ENCODE results near the gene PITHD1. TPM values are rescaled to one million over a fixed set of nuclear protein-coding genes. Genes with fewer than 3 reads are reported as not detected.
"Not testable (repeated sequence)": the region's sequence is repeated elsewhere in the genome, so short reads cannot be mapped to it uniquely, and the experiment has no call there.

PITHD1 gene
- total and polyA plus RNA-seq, 9 donors = 39.9 to 55.0 (median 43.0) TPM

GRCh38 chr1:23792151-23792945 is 14.1 kb downstream of the PITHD1 start:
- WGBS, 3 donors = 61 to 71% (median 62%) methylated on average over 17 to 19 of the region's 19 CpGs
- Histone ChIP-seq H3K4me3 (peak overlapping the region; percentile 84), H3K36me3 (no peaks in the 10 kb centered on the region), H3K27me3 (no peaks in the 10 kb centered on the region), H3K9me3 (no peaks in the 10 kb centered on the region), H3K27ac (peak overlapping the region; percentile 17 to 40), H3K4me1 (ENCODE audit: insufficient read depth) (peaks cover 27% of the 10 kb centered on the region)
- DNase-seq = peak in 1 of 5 donors; percentile 38
- intact Hi-C loops (cut with DNase I) = no loop called here
- no peak for TF ChIP-seq EP300 (IDR thresholded peaks at IDR 0.05)
- TF ChIP-seq POLR2A (IDR thresholded peaks at IDR 0.05) = no peak
- TF ChIP-seq, protein P1, sequence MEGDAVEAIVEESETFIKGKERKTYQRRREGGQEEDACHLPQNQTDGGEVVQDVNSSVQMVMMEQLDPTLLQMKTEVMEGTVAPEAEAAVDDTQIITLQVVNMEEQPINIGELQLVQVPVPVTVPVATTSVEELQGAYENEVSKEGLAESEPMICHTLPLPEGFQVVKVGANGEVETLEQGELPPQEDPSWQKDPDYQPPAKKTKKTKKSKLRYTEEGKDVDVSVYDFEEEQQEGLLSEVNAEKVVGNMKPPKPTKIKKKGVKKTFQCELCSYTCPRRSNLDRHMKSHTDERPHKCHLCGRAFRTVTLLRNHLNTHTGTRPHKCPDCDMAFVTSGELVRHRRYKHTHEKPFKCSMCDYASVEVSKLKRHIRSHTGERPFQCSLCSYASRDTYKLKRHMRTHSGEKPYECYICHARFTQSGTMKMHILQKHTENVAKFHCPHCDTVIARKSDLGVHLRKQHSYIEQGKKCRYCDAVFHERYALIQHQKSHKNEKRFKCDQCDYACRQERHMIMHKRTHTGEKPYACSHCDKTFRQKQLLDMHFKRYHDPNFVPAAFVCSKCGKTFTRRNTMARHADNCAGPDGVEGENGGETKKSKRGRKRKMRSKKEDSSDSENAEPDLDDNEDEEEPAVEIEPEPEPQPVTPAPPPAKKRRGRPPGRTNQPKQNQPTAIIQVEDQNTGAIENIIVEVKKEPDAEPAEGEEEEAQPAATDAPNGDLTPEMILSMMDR (IDR thresholded peaks at IDR 0.05) = no peak

DNA sequence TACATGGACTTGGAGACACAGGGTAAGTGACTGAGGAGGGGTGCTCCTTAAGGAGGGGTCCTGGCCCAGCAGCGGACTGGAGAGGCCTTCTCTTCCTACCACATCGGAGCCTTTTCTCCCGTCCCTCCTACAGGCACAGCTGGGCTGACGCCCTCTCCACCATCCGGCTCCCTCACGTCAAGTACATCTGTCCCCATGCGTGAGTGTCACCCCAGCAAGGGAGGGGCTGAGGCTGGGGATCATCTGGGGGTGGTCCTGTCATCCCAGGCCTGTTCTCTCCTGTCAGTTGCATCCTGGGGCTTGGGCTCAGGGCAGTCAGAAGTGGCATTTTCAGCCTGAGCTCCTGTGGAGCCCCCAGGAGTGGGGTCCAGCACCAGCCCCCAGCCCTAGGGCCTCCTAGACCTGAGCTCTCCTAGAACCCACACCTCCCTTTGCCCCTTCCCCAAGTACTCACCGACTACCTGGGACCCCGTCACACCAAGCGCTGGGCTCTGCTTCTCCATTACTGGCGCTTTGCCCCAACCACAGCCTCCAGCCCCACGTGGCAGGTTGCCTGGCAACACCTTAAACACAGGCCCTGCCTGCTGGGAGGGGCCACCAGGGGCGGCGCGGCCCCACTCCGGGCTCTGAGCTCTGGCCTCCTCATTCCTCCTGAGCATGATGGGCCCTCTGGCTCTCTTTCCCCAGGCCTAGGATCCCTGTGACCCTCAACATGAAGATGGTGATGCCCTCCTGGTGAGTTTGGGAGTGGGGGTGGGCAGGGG is 15.0 kb downstream of the PITHD1 start:
- intact Hi-C loops (cut with DNase I) = no loop called here
- Histone ChIP-seq H3K27ac (no peak overlapping the region), H3K9me3 (no peaks in the 10 kb centered on the region), H3K4me3 (no peak overlapping the region), H3K36me3 (no peaks in the 10 kb centered on the region), H3K27me3 (no peaks in the 10 kb centered on the region), H3K4me1 (ENCODE audit: insufficient read depth) (peaks cover 27% of the 10 kb centered on the region)
- DNase-seq = peak in 4 of 5 donors; percentile 41 to 57 (median 46)
- 59 to 68% (median 62%) methylated on average over 16 of the region's 16 CpGs for WGBS, 3 donors
- TF ChIP-seq, protein P1 (IDR thresholded peaks at IDR 0.05) = no peak
- TF ChIP-seq POLR2A (IDR thresholded peaks at IDR 0.05) (no peak), EP300 (IDR thresholded peaks at IDR 0.05) (no peak)

- Histone ChIP-seq H3K27me3 (no peaks in the 10 kb centered on the region), H3K36me3 (no peaks in the 10 kb centered on the region), H3K4me3 (no peak overlapping the region), H3K4me1 (ENCODE audit: insufficient read depth) (peaks cover 27% of the 10 kb centered on the region), H3K9me3 (no peaks in the 10 kb centered on the region), H3K27ac (peak overlapping the region in 1 of 2 donors; percentile 50)
- TF ChIP-seq POLR2A (IDR thresholded peaks at IDR 0.05) (no peak), EP300 (IDR thresholded peaks at IDR 0.05) (no peak)
- TF ChIP-seq, protein P1 (IDR thresholded peaks at IDR 0.05) = no peak
- 54 to 63% (median 61%) methylated on average over 19 to 21 of the region's 21 CpGs for WGBS, 3 donors
- intact Hi-C loops (cut with DNase I) = no loop called here
- peak in 2 of 5 donors; percentile 38 to 39 for DNase-seq
These were observed 15.9 kb downstream of the PITHD1 start for GRCh38 chr1:23793861-23794731.

DNA sequence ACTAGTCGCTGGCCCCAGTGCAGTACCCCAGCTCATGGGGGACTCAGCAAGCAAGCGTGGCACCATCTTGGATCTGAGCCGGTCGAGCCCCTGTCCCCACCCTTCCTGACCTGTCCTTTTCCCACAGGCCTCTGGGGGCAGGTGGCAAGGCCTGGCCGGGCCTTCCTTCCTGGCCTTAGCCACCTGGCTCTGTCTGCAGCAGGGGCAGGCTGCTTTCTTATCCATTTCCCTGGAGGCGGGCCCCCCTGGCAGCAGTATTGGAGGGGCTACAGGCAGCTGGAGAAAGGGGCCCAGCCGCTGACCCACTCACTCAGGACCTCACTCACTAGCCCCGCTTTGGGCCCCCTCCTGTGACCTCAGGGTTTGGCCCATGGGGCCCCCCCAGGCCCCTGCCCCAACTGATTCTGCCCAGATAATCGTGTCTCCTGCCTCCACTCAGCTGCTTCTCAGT is 16.5 kb downstream of the PITHD1 start:
- H3K27ac ChIP-seq = peak overlapping the region in 1 of 2 donors; percentile 50
- H3K9me3 ChIP-seq; H3K27me3 ChIP-seq; H3K4me3 ChIP-seq; intact Hi-C loops (cut with DNase I); H3K36me3 ChIP-seq: not testable (repeated sequence)
- 35 to 62% (median 52%) methylated on average over 6 to 9 of the region's 9 CpGs for WGBS, 3 donors
- H3K4me1 ChIP-seq (ENCODE audit: insufficient read depth) = peaks cover 33% of the 10 kb centered on the region
- peak in 1 of 5 donors; percentile 40 for DNase-seq
